SK-N-SH (cell line): ENCODE data around the gene CNNM3. TPM values are rescaled to one million over a fixed set of nuclear protein-coding genes. Genes with fewer than 3 reads are reported as not detected.
A peak's percentile ranks its signal among the peaks of the same experiment; 100 is the strongest.

ENCODE experiments used
- CTCF ChIA-PET: fragments of 300-600, 350-600 bp; formaldehyde crosslinking; extraction: SDS; loops from one replicate; lab custom pipeline; 2021; lab: Yijun Ruan, JAX
- POLR2A ChIA-PET: fragments of 350-600 bp; sonication (Branson Sonifier 250); formaldehyde crosslinking; extraction: SDS; loops from one replicate; lab custom pipeline; 2020; ENCODE audit warnings: antibody characterized with exemption, inconsistent platforms; lab: Yijun Ruan, JAX
- DNase-seq: peaks from one replicate; pipeline ENCODE4 v3.0.0; 2012
- H2AFZ ChIP-seq: fragments of 200-600 bp; sonication (generic); 2 replicates; pipeline ENCODE4 v1.8.1; 2016; ENCODE audit warnings: antibody characterized with exemption, mild to moderate bottlenecking, low read depth
- H3F3A ChIP-seq: fragments of 200-600 bp; sonication (generic); replicated peaks from 2 replicates; pipeline ENCODE3; 2016; ENCODE audit warnings: antibody characterized with exemption, mild to moderate bottlenecking; ENCODE audit not compliant: insufficient read depth
- H3K27ac ChIP-seq, 2 experiments: fragments of 200-500 bp in 1 of 2; fragments of 200-600 bp in 1 of 2; sonication (Bioruptor generic) in 1 of 2; sonication (generic), shearing (Covaris generic) in 1 of 2; 2 replicates each; pipeline versions ENCODE4 v1.5.1 to v1.6.1; 2014 to 2016; ENCODE audit warnings: low read depth in 2 of 2, inconsistent platforms in 1 of 2, low read length in 1 of 2, mild to moderate bottlenecking in 1 of 2, mixed read lengths in 1 of 2
- H3K27me3 ChIP-seq: fragments of 200-600 bp; sonication (generic), shearing (Covaris generic); 2 replicates; pipeline ENCODE4 v1.6.1; 2016; ENCODE audit warnings: mixed run types; ENCODE audit not compliant: insufficient read depth
- H3K36me3 ChIP-seq, 2 experiments: fragments of 200-500 bp in 1 of 2; fragments of 200-600 bp in 1 of 2; sonication (Bioruptor generic) in 1 of 2; sonication (generic) in 1 of 2; replicated peaks in 1 of 2; 2 replicates each; pipeline versions ENCODE3 to v1.5.1; 2014 to 2016; ENCODE audit warnings: low read length in 1 of 2, mild to moderate bottlenecking in 1 of 2; ENCODE audit not compliant: insufficient read depth in 2 of 2, control insufficient read depth in 1 of 2
- H3K4me1 ChIP-seq, 2 experiments: fragments of 200-500 bp in 1 of 2; fragments of 200-600 bp in 1 of 2; sonication (Bioruptor generic) in 1 of 2; sonication (generic), shearing (Covaris generic) in 1 of 2; 2 replicates each; pipeline versions ENCODE4 v1.5.1 to v1.6.1; 2014 to 2016; ENCODE audit warnings: low read depth in 1 of 2, low read length in 1 of 2, mixed run types in 1 of 2; ENCODE audit not compliant: insufficient read depth in 2 of 2, control insufficient read depth in 1 of 2
- H3K4me2 ChIP-seq: fragments of 200-600 bp; sonication (generic), shearing (Covaris generic); 2 replicates; pipeline ENCODE4 v1.6.1; 2017; ENCODE audit warnings: mixed run types
- H3K4me3 ChIP-seq, 2 experiments: fragments of 200-500 bp in 1 of 2; fragments of 200-600 bp in 1 of 2; sonication (Bioruptor generic) in 1 of 2; sonication (generic), shearing (Covaris generic) in 1 of 2; 2 replicates each; pipeline versions ENCODE4 v1.5.1 to v1.8.1; 2014 to 2016; ENCODE audit warnings: low read depth in 2 of 2, inconsistent platforms in 1 of 2, low read length in 1 of 2, mild to moderate bottlenecking in 1 of 2, mixed read lengths in 1 of 2, moderate library complexity in 1 of 2
- H3K79me2 ChIP-seq: fragments of 200-600 bp; sonication (generic); 2 replicates; pipeline ENCODE4 v1.8.1; 2017; ENCODE audit warnings: mild to moderate bottlenecking; ENCODE audit not compliant: insufficient read depth
- H3K9ac ChIP-seq: fragments of 200-600 bp; sonication (generic); 2 replicates; pipeline ENCODE4 v1.6.1; 2017; ENCODE audit warnings: mixed run types
- H3K9me2 ChIP-seq: fragments of 200-600 bp; sonication (generic); 2 replicates; pipeline ENCODE4 v1.6.1; 2017; ENCODE audit warnings: mixed run types
- H3K9me3 ChIP-seq: fragments of 200-600 bp; sonication (generic); 2 replicates; pipeline ENCODE4 v1.6.1; 2017; ENCODE audit warnings: mixed run types, mild to moderate bottlenecking, moderate library complexity
- H4K20me1 ChIP-seq: fragments of 200-600 bp; sonication (generic); 2 replicates; pipeline ENCODE4 v1.6.1; 2017; ENCODE audit warnings: mild to moderate bottlenecking, mixed run types; ENCODE audit not compliant: insufficient read depth
- EP300 ChIP-seq, 2 experiments: IDR thresholded peaks; 2 replicates each; pipeline versions ENCODE4 v1.4.0 to v1.6.1; 2012; ENCODE audit warnings: borderline replicate concordance in 1 of 2, low read depth in 1 of 2, low read length in 1 of 2
- FOSL2 ChIP-seq: IDR thresholded peaks from 2 replicates; pipeline ENCODE4 v1.4.0; 2012; ENCODE audit warnings: low read depth, mild to moderate bottlenecking, moderate library complexity, borderline replicate concordance
- GATA2 ChIP-seq: sonication (generic); formaldehyde crosslinking; IDR thresholded peaks from 2 replicates; pipeline ENCODE4 v1.5.0; 2020; ENCODE audit warnings: mild to moderate bottlenecking, missing genetic modification reagents
- MEF2A ChIP-seq: IDR thresholded peaks from 2 replicates; pipeline ENCODE4 v1.4.0; 2012; ENCODE audit warnings: low read depth, borderline replicate concordance
- NRF1 ChIP-seq: IDR thresholded peaks from 2 replicates; pipeline ENCODE4 v1.6.1; 2012; ENCODE audit warnings: low read depth, mild to moderate bottlenecking, low read length
- POLR2AphosphoS5 ChIP-seq: IDR thresholded peaks from 2 replicates; pipeline ENCODE4 v1.6.1; 2012; ENCODE audit warnings: low read depth, low read length
- RCOR1 ChIP-seq: fragments of 150-350 bp; IDR thresholded peaks from 2 replicates; pipeline ENCODE4 v1.6.1; 2017; ENCODE audit warnings: antibody characterized with exemption, low read length
- RFX5 ChIP-seq: IDR thresholded peaks from 2 replicates; pipeline ENCODE4 v1.6.1; 2012; ENCODE audit warnings: mild to moderate bottlenecking, improper control_type of control experiment, low read length
- SMC3 ChIP-seq: IDR thresholded peaks from 2 replicates; pipeline ENCODE4 v1.6.1; 2012; ENCODE audit warnings: low read depth, low read length, improper control_type of control experiment
- TAF1 ChIP-seq: IDR thresholded peaks from 2 replicates; pipeline ENCODE4 v1.6.1; 2012; ENCODE audit warnings: low read depth, mild to moderate bottlenecking, low read length, moderate library complexity, borderline replicate concordance
- WGBS: methylation state at CpG from one replicate; pipeline ENCODE4 v1.1.6; 2017; ENCODE audit warnings: low lambda C conversion rate; 5-methylcytosine and 5-hydroxymethylcytosine counted together
- polyA plus RNA-seq, 3 experiments: library from polyadenylated mRNA; depleted of rRNA; stranded (reverse); fragments of >200 nt; gene quantifications; 2 replicates each; pipeline ENCODE4 v1.2.3, GENCODE V29; 2012
- TF ChIP-seq, protein P1 (sequence below): IDR thresholded peaks from 2 replicates; pipeline ENCODE4; 2012
- TF ChIP-seq, protein P2 (sequence below): IDR thresholded peaks from 2 replicates; pipeline ENCODE4 v1.4.0; 2012; ENCODE audit warnings: low read depth, borderline replicate concordance
- TF ChIP-seq, protein P3 (sequence below): fragments of 200-600 bp; sonication (generic); IDR thresholded peaks from 2 replicates; pipeline ENCODE4 v1.6.1; 2017; ENCODE audit warnings: antibody characterized with exemption, mild to moderate bottlenecking, moderate library complexity

The CNNM3 gene
- polyA plus RNA-seq, 1 of the 3 experiments (the other 2 are of a cell fraction), result 14.7 TPM

DNA sequence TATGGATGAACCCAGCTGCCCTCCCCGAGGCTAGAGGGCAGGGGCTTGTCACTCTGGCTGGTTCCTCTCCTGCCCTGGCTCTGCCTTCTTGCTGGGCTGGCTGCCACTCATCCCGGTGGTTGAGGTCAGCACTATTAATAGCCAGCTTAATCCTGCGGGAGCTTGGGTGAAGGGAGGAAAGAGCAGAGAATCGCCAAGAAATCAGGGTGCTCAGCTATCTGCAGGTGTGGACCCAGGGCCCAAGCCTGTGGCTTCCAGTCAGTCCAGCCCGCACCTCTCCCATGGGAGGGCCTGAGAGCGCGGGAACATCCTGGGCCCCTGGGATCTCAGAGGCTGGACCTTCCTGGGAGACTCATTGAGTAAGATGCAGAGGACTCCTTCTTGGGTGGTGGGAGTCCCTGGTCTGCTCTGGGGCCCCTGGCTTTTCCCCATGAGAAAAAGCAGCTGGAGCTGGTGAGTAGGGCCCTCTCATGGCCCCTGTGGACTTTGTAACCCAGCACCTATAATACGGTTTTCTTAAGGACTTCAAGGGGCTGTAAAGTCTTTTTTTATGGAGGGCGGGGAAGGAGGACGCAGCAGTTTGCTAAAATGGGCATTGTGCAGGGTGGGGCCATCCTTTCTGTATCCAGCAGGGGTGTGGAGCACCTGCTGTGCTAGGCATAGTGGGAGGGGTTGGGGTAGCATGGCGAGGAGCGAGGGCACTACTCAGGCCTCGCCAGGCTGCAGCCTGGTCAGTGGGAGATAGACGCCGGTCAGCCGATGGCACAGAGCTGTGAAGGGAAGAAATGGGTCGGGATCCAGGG lies 27.4 kb upstream of the CNNM3 start:
- H3K9ac ChIP-seq, result no peak overlapping the region
- CTCF ChIA-PET, result interaction anchor here (0.8 to 9.3 kb wide), 5 partner anchors 12 to 28 kb away, joined by 3 to 58 read pairs (median 3); partner anchors contain the start of genes CNNM3 and CNNM4
- 77% methylated on average over 17 of the region's 17 CpGs for WGBS
- no peaks in the 10 kb centered on the region for H4K20me1 ChIP-seq
- no peaks in the 10 kb centered on the region for H3K79me2 ChIP-seq
- H3F3A ChIP-seq, result peaks cover 14% of the 10 kb centered on the region
- H3K4me2 ChIP-seq, result peak overlapping the region; percentile 59
- H2AFZ ChIP-seq, result no peak overlapping the region
- H3K27ac ChIP-seq, result peak overlapping the region in 1 of 2 experiments; percentile 44; a peak in 2 of 4 replicates
- H3K36me3 ChIP-seq, result no peaks in the 10 kb centered on the region
- peak; percentile 80 for DNase-seq
- no peaks in the 10 kb centered on the region for H3K9me3 ChIP-seq
- no peaks in the 10 kb centered on the region for H3K9me2 ChIP-seq
- H3K4me1 ChIP-seq, result peaks cover 11 to 16% of the 10 kb centered on the region in 2 experiments; a peak in 2 of 4 replicates
- H3K4me3 ChIP-seq, result no peak overlapping the region
- H3K27me3 ChIP-seq, result no peaks in the 10 kb centered on the region
- TF ChIP-seq SMC3 (0 out of 2 replicates have a peak, but pooled peaks have one; percentile 4), MEF2A (peak; percentile 55; the same call in 1 of the 2 replicates), TAF1 (no peak), NRF1 (no peak), POLR2AphosphoS5 (no peak), GATA2 (no peak), EP300 (IDR thresholded peaks at IDR 0.05; ENCODE audit: borderline replicate concordance in 1 of 2, low read depth in 1 of 2, low read length in 1 of 2) (no peak), RFX5 (no peak), FOSL2 (no peak), RCOR1 (peak; percentile 70)
- TF ChIP-seq, protein P1, sequence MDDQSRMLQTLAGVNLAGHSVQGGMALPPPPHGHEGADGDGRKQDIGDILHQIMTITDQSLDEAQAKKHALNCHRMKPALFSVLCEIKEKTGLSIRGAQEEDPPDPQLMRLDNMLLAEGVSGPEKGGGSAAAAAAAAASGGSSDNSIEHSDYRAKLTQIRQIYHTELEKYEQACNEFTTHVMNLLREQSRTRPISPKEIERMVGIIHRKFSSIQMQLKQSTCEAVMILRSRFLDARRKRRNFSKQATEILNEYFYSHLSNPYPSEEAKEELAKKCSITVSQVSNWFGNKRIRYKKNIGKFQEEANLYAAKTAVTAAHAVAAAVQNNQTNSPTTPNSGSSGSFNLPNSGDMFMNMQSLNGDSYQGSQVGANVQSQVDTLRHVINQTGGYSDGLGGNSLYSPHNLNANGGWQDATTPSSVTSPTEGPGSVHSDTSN, result peak; percentile 65
- TF ChIP-seq, protein P2, sequence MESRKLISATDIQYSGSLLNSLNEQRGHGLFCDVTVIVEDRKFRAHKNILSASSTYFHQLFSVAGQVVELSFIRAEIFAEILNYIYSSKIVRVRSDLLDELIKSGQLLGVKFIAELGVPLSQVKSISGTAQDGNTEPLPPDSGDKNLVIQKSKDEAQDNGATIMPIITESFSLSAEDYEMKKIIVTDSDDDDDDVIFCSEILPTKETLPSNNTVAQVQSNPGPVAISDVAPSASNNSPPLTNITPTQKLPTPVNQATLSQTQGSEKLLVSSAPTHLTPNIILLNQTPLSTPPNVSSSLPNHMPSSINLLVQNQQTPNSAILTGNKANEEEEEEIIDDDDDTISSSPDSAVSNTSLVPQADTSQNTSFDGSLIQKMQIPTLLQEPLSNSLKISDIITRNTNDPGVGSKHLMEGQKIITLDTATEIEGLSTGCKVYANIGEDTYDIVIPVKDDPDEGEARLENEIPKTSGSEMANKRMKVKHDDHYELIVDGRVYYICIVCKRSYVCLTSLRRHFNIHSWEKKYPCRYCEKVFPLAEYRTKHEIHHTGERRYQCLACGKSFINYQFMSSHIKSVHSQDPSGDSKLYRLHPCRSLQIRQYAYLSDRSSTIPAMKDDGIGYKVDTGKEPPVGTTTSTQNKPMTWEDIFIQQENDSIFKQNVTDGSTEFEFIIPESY, result no peak
- TF ChIP-seq, protein P3, sequence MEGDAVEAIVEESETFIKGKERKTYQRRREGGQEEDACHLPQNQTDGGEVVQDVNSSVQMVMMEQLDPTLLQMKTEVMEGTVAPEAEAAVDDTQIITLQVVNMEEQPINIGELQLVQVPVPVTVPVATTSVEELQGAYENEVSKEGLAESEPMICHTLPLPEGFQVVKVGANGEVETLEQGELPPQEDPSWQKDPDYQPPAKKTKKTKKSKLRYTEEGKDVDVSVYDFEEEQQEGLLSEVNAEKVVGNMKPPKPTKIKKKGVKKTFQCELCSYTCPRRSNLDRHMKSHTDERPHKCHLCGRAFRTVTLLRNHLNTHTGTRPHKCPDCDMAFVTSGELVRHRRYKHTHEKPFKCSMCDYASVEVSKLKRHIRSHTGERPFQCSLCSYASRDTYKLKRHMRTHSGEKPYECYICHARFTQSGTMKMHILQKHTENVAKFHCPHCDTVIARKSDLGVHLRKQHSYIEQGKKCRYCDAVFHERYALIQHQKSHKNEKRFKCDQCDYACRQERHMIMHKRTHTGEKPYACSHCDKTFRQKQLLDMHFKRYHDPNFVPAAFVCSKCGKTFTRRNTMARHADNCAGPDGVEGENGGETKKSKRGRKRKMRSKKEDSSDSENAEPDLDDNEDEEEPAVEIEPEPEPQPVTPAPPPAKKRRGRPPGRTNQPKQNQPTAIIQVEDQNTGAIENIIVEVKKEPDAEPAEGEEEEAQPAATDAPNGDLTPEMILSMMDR, result no peak
- POLR2A ChIA-PET, result interaction anchor here (0.9 to 1.3 kb wide), 2 partner anchors 19 to 28 kb away, joined by 3 to 5 read pairs; partner anchors contain the start of gene CNNM3
